Measurements from ENCODE around the gene ANXA4. TPM values are rescaled to one million over a fixed set of nuclear protein-coding genes. Genes with fewer than 3 reads are reported as not detected.

Gene ANXA4
- total and polyA plus RNA-seq, 2 of the 13 experiments (the other 11 are each of a cell fraction or from before 2014, with no cell fraction given): 155 to 168 TPM

GRCh38 chr2:69741229-69741574 lies 732 bp upstream of the ANXA4 start (continued):
- TF ChIP-seq MNT (IDR thresholded peaks at IDR 0.05): no peak
- TF ChIP-seq ZNF160 (CRISPR knock-in tag; IDR thresholded peaks at IDR 0.05): peak; percentile 71; the same call in 1 of the 2 replicates

GRCh38 chr2:69742322-69742952 lies 503 bp downstream of the ANXA4 start:
- H3K9ac ChIP-seq (ENCODE audit: insufficient read depth, low read depth, low read length): peak overlapping the region; percentile 85
- intact Hi-C loops (cut with micrococcal nuclease; ENCODE audit: unreplicated experiment) (loop anchor here (1.0 to 2.0 kb wide), 2 partner anchors 38 to 75 kb away; no protein-coding TSS in a partner anchor), in situ Hi-C loops (cut with HindIII; ENCODE audit: extremely low pct_ligation_motif_present, low pct_unique_long_range_greater_than_20kb) (no loop called here)
- H4K20me1 ChIP-seq (ENCODE audit: insufficient read depth, low read length): no peaks in the 10 kb centered on the region
- no peaks in the 10 kb centered on the region for H3K9me3 ChIP-seq (ENCODE audit: low read length)
- H3K27ac ChIP-seq (ENCODE audit: extremely low read length, insufficient read depth, low read length): peak overlapping the region; percentile 94
- peaks cover 0 to 8% of the 10 kb centered on the region in 2 experiments; a peak in 1 of 5 replicates for H3K36me3 ChIP-seq (replicated peaks in 1 of 2; ENCODE audit: control insufficient read depth in 1 of 2, insufficient read depth in 2 of 2, low read length in 2 of 2)
- H3K27me3 ChIP-seq (ENCODE audit: control insufficient read depth in 1 of 2, insufficient read depth in 2 of 2, low read length in 2 of 2): no peaks in the 10 kb centered on the region; a peak in 1 of 5 replicates
- FAIRE-seq (no peak), ATAC-seq (peak; percentile 66), DNase-seq (ENCODE audit: low spot score) (no peak)
- H3K4me1 ChIP-seq (ENCODE audit: insufficient read depth, low read length): peaks cover 60% of the 10 kb centered on the region
- BruUV-seq (replicated peaks): TSS peak; percentile 54
- H3K4me2 ChIP-seq (ENCODE audit: low read depth, low read length): peak overlapping the region; percentile 98
- ChIA-PET POLR2A (interaction anchor here (0.6 to 5.7 kb wide), 26 partner anchors 9 to 551 kb away, joined by 3 to 142 read pairs (median 6); partner anchors contain the start of genes C2orf42, GMCL1, MXD1 and NFU1), CTCF (ENCODE audit: low intra/inter-chr PET ratio, low total read pairs) (no interaction called here)
- H3K4me3 ChIP-seq (replicated peaks in 1 of 3; ENCODE audit: insufficient read depth in 1 of 3, low read depth in 2 of 3, low read length in 3 of 3): peak overlapping the region; percentile 77 to 83 (median 79)
- H3K79me2 ChIP-seq (ENCODE audit: insufficient read depth, low read length): peaks cover 49% of the 10 kb centered on the region
- WGBS (ENCODE audit: low lambda C conversion rate): 2% methylated on average over 11 of the region's 22 CpGs
- H2AFZ ChIP-seq (ENCODE audit: low read length): no peak overlapping the region
- no peak for TF ChIP-seq TMF1 (CRISPR knock-in tag; IDR thresholded peaks at IDR 0.05; ENCODE audit: low read depth)
- TF ChIP-seq BHLHE40 (IDR thresholded peaks at IDR 0.05; ENCODE audit: low read length): no peak
- no peak for TF ChIP-seq TARDBP (CRISPR knock-in tag; IDR thresholded peaks at IDR 0.05)
- TF ChIP-seq GABPA (IDR thresholded peaks at IDR 0.05; ENCODE audit: low read depth, low read length): no peak
- no peak for TF ChIP-seq GABPA (CRISPR knock-in tag; IDR thresholded peaks at IDR 0.05; ENCODE audit: low read depth)
- TF ChIP-seq EHMT2 (IDR thresholded peaks at IDR 0.05; ENCODE audit: borderline replicate concordance, low read depth, low read length): no peak
- no peak for TF ChIP-seq CREB1 (IDR thresholded peaks at IDR 0.05)
- TF ChIP-seq CREB1 (CRISPR knock-in tag; IDR thresholded peaks at IDR 0.05): no peak
- TF ChIP-seq ZFAT (CRISPR knock-in tag; conservative IDR thresholded peaks at IDR 0.05): no peak
- no peak for TF ChIP-seq GLI4 (CRISPR knock-in tag; IDR thresholded peaks at IDR 0.05; ENCODE audit: borderline replicate concordance)
- TF ChIP-seq AKNA (CRISPR knock-in tag; IDR thresholded peaks at IDR 0.05; ENCODE audit: borderline replicate concordance): no peak
- no peak for TF ChIP-seq ZNF660 (CRISPR knock-in tag; IDR thresholded peaks at IDR 0.05; ENCODE audit: borderline replicate concordance, low read depth)
- TF ChIP-seq ZNF510 (CRISPR knock-in tag; IDR thresholded peaks at IDR 0.05; ENCODE audit: low read depth): no peak

Measured in HepG2 (cell line).